Activated CD4-positive, CD25-positive, alpha-beta regulatory T cell treated with anti-CD3 and anti-CD28 coated beads, Interleukin-2, amount 50 U/mL, for 24 hours (primary cell): ENCODE data around the gene TRIM29.

ENCODE experiments used
- ATAC-seq, 2 donors: fragments of 150-1000 bp; cut with Tn5 transposase; one replicate each; pipeline ENCODE4 v1.10.0; 2021; ENCODE audit warnings: mild to moderate bottlenecking in 1 of 2, moderate library complexity in 1 of 2

Gene TRIM29

GRCh38 chr11:120091121-120091520, 46.8 kb downstream of the TRIM29 start:
- ATAC-seq, result no peak

- no peak for ATAC-seq
Measured at GRCh38 chr11:120090411-120090810, 47.5 kb downstream of the TRIM29 start.

GRCh38 chr11:120089036-120090001, 48.6 kb downstream of the TRIM29 start:
- ATAC-seq, result no peak

- ATAC-seq, result no peak
Measured at GRCh38 chr11:120088056-120088455, 49.9 kb downstream of the TRIM29 start.

- no peak for ATAC-seq
Measured at GRCh38 chr11:120086651-120087050, 51.3 kb downstream of the TRIM29 start.

- ATAC-seq, result no peak
Measured at GRCh38 chr11:120079750-120080610, 57.9 kb downstream of the TRIM29 start.

GRCh38 chr11:120078397-120078796, 59.5 kb downstream of the TRIM29 start:
- no peak for ATAC-seq

GRCh38 chr11:120074076-120074475, 63.8 kb downstream of the TRIM29 start:
- ATAC-seq, result no peak

GRCh38 chr11:120073196-120073595, 64.7 kb downstream of the TRIM29 start:
- no peak for ATAC-seq

- ATAC-seq, result no peak
Measured at GRCh38 chr11:120068114-120068573, 69.8 kb downstream of the TRIM29 start.

- ATAC-seq, result no peak
Measured at GRCh38 chr11:120067438-120068113, 70.3 kb downstream of the TRIM29 start.

GRCh38 chr11:120066738-120067437, 71.0 kb downstream of the TRIM29 start:
- ATAC-seq, result no peak

GRCh38 chr11:120065876-120066275, 72.0 kb downstream of the TRIM29 start:
- ATAC-seq, result no peak

- ATAC-seq, result no peak
Measured at GRCh38 chr11:120065176-120065575, 72.7 kb downstream of the TRIM29 start.

GRCh38 chr11:120064341-120064740, 73.6 kb downstream of the TRIM29 start:
- no peak for ATAC-seq

- ATAC-seq, result no peak
Measured at GRCh38 chr11:120063686-120064340, 74.1 kb downstream of the TRIM29 start.

GRCh38 chr11:120062561-120062930, 75.4 kb downstream of the TRIM29 start:
- ATAC-seq, result no peak

- ATAC-seq, result no peak
Measured at GRCh38 chr11:120061761-120062560, 76.0 kb downstream of the TRIM29 start.
